ENCODE data around the gene USP47.
A peak's percentile ranks its signal among the peaks of the same experiment; 100 is the strongest.

USP47 gene

DNA sequence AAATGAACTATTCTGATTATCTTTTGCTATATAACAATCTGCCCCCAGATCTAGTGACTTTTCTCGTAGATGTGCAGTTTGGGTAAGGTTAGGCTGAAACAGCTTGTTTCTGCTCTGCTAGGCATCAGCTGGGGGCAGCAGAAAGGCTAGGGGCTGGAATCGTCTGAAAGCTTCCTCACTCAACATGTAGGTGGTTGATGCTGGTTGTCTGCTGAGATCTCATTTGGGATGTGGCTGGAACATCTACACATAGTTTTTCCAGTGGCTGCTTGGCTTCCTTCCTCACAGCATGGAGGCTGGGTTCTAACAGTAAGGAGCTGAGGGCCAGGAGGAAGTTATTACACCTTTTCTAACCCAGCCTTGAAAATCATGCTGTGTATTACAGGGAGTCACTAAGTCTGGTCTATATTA lies 30.2 kb downstream of the USP47 start:
- DNase-seq = no peak

DNA sequence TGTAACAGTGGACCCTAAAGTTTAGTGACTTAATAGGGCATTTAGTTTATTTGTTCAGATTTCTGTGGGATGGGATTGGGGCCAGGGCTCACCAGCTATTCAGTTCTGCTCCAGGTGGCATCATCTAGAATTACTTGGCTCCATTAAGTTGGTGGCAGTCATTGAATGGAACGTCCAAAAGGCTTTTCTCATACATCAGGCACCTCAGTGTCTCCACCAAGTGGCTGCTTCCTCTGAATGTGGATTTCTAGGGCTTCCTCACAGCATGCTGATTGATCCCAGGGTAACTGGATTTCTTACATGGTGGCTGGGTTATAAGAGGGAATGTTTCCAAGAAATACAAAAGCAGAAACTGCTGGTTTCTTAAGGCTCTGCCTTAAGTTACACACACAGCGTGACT lies 34.7 kb downstream of the USP47 start:
- peak; percentile 21 for DNase-seq

DNA sequence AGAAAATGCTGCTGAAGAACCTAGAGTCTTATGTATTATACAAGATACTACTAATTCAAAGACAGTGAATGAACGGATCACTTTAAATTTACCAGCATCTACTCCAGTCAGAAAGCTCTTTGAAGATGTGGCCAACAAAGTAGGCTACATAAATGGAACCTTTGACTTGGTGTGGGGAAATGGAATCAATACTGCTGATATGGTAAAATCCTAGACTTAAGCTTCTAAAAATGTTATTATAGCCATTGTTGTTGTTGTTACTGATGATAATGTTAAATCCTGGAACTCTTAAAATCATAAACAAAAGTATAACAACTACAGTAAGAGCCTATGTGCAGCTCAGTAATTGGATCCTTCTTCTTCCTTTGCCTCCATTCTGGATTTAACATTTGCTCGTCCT lies 38.4 kb downstream of the USP47 start:
- no peak for DNase-seq

GRCh38 chr11:11882539-11882938 lies 40.8 kb downstream of the USP47 start:
- DNase-seq = no peak

GRCh38 chr11:11884351-11884750 lies 42.6 kb downstream of the USP47 start:
- no peak for DNase-seq

DNA sequence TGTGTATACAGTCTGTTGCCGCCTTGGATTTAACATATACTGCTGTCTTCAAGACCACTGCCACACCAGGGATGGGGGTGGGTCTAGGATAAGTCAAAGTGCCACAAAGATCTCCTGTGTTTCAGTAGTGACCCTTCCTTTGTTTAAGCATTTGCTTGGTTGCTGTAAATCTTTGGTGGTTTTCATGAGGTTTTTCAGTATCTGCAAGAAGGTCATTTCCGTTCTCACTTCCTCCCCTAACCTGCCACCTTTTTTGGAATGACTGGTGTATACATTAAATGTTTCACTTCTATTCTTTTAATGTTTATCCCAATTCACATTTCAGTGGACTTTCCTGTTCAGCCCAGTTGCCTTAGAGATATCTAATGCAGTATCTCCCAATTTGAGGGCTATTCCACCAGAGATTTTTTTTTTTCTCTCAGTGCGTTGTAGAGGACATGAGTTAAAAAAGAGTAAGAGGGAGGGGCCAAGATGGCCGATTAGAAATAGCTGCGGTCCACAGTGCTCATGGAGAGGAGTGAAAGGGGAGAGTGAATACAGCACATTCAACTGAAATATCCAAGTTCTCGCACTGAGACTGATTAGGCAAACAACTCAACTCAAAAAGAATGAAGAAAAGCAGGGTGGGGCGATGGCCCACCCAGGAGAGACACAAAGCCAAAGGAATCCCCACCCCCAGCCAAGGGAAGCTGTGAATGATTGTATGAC lies 43.2 kb downstream of the USP47 start:
- no peak for DNase-seq

GRCh38 chr11:11894486-11894885 lies 52.7 kb downstream of the USP47 start:
- no peak for DNase-seq

- no peak for DNase-seq
Observed at GRCh38 chr11:11895672-11896071, 53.9 kb downstream of the USP47 start.

DNA sequence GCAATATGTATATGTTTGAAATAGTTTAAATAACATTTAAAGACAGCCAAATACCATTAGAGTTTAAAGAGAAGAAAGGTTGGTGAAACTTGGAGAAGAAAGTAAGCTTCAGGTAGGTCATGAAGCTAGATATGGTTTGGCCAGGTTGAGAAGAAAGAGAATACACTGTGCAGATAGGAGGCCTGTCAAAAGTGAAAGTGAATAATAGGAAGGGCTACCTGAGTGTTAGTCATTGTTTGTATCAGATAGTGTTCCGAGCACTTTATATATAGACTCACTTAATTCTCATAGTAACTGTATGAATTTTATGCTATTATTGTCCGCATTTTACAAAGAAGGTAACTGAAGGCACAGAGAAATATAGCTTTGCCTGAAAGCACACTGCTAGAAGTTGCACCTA lies 56.9 kb downstream of the USP47 start:
- no peak for DNase-seq

- DNase-seq = no peak
Observed at GRCh38 chr11:11899401-11899800, 57.6 kb downstream of the USP47 start.

GRCh38 chr11:11901929-11902328 lies 60.2 kb downstream of the USP47 start:
- no peak for DNase-seq

- DNase-seq = no peak
Observed at GRCh38 chr11:11909727-11910126, 68.0 kb downstream of the USP47 start.

- DNase-seq = no peak
Observed at GRCh38 chr11:11910541-11910940, 68.8 kb downstream of the USP47 start.

- no peak for DNase-seq
Observed at GRCh38 chr11:11913395-11913794, 71.6 kb downstream of the USP47 start.

GRCh38 chr11:11915625-11916024 lies 73.9 kb downstream of the USP47 start:
- no peak for DNase-seq

DNA sequence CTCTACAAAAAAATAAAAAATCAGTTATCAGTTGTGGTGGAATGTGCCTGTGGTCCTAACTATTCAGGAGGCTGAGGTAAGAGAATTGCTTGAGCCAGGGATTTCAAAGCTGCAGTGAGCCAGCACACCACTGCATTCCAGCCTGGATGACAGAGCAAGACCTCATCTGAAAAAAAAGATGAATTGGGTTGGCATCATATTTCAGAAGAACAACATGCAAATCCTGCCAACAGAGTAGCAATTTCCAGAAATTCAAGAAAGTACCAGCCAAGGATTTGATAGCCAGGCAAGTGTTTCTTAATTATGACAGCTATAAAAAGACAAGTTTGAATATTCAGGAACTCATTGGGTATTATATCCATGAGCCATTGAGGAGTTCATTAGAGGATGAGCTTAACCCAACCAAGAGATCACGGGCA lies 75.2 kb downstream of the USP47 start:
- DNase-seq = no peak

DNA sequence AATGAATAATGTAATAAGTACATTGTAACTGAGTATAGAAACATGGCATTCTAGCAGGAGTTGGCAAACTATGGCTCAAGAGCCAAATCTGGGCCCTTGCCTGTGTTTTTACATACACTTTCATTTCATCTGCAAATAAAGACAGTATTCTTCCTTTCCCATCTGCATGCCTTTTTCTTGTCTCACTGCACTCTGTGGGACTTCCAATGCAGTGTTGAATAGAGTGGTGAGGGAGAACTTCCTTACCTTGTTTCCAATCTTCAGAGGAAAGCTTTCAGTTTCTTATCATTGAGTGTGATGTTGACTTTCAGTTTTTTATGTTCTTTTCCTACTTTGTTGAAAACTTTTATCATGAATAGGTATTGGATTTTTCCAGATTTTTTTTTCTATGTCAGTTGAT lies 82.1 kb downstream of the USP47 start:
- no peak for DNase-seq

- DNase-seq = no peak
Observed at GRCh38 chr11:11929920-11930319, 88.1 kb downstream of the USP47 start.

- DNase-seq = peak; percentile 2
Observed at GRCh38 chr11:11931461-11932055, 89.8 kb downstream of the USP47 start.

DNA sequence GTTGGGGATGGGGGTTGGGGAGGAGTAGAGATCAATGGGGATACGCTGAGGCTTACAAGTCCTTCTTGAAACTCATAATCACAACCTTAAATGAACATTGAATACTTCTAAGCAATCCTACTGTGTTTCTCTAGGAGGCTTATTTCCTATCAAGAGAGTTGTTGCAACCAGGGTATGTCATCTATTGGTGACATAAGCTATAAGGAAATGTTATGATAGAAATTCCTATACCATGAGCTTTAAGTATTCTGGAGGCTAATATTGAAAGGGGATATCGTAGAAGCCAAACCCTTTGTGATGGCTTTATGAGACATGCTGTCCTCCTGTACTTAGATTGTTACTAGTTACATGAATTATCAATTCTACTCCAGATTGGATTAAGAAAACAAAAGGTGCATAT lies 93.8 kb downstream of the USP47 start:
- DNase-seq = no peak

- no peak for DNase-seq
Observed at GRCh38 chr11:11937433-11937832, 95.7 kb downstream of the USP47 start.

GRCh38 chr11:11937957-11938356 lies 96.2 kb downstream of the USP47 start:
- no peak for DNase-seq

DNA sequence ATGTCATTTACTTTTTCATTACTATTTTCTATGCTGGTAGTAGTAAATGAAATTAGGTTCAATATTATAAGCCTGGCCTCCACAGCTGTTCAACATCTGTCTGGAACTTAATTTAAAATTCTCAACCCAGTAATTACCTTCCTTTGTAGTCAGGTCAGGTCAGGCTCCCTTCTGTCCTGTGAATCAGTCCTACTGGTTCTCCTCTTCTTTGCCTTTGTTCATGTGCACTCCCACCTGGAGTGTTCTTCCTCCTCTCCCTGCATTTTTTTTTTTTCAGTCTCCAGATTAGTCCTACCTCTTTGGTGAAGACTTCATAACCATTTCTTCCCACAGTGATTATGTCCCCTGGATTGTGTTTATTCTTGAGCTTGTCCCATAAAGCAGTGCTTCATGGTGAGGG lies 98.8 kb downstream of the USP47 start:
- no peak for DNase-seq

GRCh38 chr11:11942668-11943067 lies 100.9 kb downstream of the USP47 start:
- DNase-seq = no peak

GRCh38 chr11:11944444-11944843 lies 102.7 kb downstream of the USP47 start:
- DNase-seq = no peak
